ENCODE data around the gene PACS2.
"Not testable (repeated sequence)": the region's sequence is repeated elsewhere in the genome, so short reads cannot be mapped to it uniquely, and the experiment has no call there.

The PACS2 gene

DNA sequence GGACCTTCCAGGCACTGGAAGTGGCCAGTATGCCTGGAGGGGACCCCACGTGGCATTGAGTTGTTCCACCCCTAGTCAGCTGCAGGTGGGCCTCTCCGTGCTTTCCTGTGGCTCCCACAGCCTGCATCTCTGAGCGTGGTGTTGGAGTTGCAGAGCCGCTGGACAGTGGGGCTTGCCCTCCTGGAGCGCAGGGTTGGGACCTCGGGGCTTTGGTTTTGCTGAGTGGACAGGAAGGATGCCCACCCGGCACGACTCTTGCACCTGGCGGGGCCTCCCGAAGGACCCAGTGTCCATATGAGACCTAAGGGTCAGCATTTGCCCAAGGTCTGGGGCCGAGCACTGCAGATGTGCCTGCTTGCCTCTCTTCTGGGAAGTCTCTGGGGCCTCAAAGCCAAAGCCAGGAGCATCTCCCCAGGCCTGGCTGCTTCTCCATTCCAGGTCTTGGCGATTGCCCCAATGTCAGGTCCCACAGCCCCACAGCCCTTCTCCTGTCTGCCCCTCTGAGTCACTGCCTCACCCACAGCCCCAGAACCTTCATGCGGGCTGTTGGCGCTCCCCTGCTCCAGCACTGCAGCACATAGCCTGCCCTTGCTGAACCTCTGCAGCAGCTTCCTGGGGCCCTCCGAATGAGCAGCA is 1.5 kb downstream of the PACS2 start:
- DNase-seq (ENCODE audit: low read depth in 3 of 3), result no peak

- no peak for DNase-seq (ENCODE audit: low read depth in 3 of 3)
Measured at GRCh38 chr14:105316577-105316941, 2.0 kb downstream of the PACS2 start.

GRCh38 chr14:105316968-105317510 is 2.5 kb downstream of the PACS2 start:
- DNase-seq (ENCODE audit: low read depth in 3 of 3), result no peak

GRCh38 chr14:105317546-105317945 is 3.0 kb downstream of the PACS2 start:
- no peak for DNase-seq (ENCODE audit: low read depth in 3 of 3)

DNA sequence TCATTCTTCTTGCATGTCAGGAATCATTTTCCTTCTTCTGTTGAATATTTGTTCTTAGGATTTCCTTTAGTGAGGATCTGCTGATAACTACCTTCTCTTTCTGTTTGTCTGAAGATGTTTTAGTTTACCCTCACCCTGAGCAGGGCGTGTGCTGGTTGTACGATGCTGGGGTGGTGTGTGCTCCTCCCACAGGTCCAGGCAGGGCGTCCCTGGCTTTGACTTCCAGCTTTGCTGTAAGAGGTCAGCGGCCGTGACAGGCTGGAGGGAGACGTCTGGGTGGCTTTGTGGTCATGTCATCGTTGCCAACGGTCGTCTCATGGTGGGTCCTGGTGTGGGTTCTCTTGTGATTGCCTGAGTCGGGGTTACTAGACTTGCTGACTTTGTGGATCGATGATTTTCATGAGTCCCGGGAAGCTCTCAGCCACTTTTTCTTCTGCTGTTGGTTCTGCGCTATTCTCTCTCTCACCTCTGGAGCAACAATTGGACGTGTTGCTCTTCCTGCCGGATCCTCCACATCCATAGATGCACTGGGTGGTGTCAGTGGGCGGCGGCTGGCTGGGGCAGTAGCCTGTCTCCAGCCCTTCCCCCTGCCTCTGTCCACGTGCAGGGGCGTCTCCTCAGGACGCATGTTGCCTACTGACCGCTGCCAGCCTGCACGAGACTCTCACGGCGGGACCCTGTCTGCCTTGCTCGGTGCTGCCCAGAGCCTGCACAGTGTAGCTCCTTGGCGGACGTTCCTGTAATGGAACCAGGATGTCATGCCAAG is 8.4 kb downstream of the PACS2 start:
- DNase-seq (ENCODE audit: low read depth in 3 of 3), result no peak

- no peak for DNase-seq (ENCODE audit: low read depth in 3 of 3)
Measured at GRCh38 chr14:105323663-105324062, 9.1 kb downstream of the PACS2 start.

GRCh38 chr14:105324080-105324778 is 9.7 kb downstream of the PACS2 start:
- no peak for DNase-seq (ENCODE audit: low read depth in 3 of 3)

GRCh38 chr14:105324871-105325270 is 10.3 kb downstream of the PACS2 start:
- no peak for DNase-seq (ENCODE audit: low read depth in 3 of 3)

GRCh38 chr14:105325303-105325702 is 10.8 kb downstream of the PACS2 start:
- DNase-seq (ENCODE audit: low read depth in 3 of 3), result no peak

DNA sequence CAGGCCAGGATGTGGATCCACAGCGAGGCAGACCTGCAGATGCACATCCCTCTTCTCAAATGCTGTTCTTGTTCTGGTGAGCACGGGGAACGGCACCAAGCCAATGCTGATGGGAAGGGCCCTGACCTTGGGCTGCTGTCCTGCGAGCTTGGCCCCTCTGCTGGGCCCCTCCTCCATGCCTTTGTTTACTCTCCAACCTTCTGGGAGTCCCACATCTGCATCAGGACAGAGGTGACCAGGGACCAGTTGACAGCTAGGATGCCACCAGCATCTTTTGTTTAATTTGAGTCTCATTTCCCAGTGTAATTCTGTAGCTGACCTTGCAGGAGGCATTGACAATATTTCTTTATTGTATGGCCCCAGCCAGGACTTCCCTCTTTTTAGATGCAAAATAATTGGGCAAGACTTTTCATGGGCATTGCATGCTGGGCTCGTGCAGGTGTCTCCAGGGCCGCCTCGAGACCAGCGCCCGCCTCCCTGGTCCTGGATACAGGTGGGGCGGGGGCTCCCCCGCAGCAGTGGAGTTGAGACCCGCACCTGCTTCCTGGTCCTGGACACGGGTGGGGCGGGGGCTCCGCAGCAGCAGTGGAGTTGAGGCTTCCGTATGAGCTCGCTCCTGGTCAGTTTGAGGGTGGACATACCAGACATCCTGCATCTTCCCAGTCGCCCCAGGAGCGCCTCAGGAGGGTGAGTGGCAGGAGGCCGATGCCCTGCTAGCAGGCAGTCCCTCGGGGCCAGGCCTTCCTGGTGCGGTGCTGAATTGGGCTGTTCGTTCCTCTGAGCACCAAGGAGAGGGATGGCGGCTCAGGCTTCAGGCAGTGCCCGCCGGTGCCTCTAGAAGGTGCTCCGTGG is 11.4 kb downstream of the PACS2 start:
- DNase-seq (ENCODE audit: low read depth in 3 of 3), result no peak

DNA sequence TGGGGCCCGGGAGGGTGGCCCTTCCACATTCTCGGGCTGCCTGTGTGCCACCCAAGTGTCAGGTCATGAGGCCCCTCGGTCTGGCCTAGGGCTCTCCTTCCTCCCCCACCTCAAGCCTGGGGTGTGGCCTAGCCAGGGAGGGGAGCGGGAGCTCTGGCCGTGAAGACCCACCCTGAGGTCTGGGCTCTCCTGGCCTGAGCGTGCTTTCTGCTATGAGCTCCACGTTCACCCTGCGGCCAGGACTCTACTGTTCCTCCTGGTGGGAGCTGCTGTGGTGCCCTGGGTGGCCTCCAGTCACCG is 12.0 kb downstream of the PACS2 start:
- DNase-seq (ENCODE audit: low read depth in 3 of 3), result no peak

GRCh38 chr14:105326891-105327694 is 12.5 kb downstream of the PACS2 start:
- DNase-seq (ENCODE audit: low read depth in 3 of 3), result no peak

DNA sequence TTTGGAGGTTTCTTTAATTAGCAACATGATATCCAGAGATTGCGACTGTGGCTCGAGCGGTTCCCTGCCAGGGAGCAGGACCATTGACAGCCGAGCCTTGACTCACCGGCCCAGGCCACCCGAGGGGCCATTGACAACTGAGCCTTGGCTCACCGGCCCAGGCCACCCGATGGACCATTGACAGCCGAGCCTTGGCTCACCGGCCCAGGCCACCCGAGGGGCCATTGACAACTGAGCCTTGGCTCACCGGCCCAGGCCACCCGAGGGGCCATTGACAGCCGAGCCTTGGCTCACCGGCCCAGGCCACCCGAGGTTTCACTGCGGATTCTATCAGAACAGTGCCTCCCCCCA is 13.1 kb downstream of the PACS2 start:
- not testable (repeated sequence) for DNase-seq (ENCODE audit: low read depth in 3 of 3)

- DNase-seq (ENCODE audit: low read depth in 3 of 3), result no peak
Measured at GRCh38 chr14:105328070-105328677, 13.6 kb downstream of the PACS2 start.

DNA sequence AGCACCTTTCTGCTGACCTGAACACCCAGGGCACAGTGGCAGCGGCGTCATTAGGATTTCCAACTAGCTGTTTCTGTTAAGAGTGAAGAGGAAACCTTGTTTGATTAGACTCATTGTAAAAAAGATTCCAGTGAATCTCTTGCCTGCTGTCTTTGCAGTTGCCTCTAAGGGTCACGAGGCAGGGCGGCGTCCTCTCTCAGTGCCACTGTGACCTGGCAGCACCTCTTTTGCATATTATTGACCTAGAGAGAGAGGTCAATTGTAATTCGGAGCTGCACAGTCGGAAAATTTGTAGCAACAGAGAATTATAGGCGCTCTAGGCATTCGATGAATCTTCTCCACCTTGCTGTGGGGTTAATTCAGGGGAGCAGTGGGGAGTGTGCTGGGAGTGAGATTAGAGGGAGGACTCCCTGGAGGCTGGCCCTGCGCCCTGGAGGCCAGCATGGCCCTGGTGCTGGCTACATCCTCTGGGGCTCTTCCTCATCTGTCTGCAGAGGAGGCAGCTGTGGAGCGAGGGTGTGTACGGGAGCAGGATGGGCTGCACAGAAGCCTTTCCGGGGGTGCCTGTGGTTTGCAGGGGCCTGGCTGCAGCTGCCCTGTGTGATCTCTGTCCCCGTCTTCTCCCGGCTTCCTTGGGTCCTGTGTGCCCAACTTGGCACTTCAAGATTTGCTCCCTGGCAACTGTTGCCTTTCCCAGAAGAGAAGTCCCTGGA is 14.3 kb downstream of the PACS2 start:
- DNase-seq (ENCODE audit: low read depth in 3 of 3), result no peak

- no peak for DNase-seq (ENCODE audit: low read depth in 3 of 3)
Measured at GRCh38 chr14:105329411-105330150, 15.0 kb downstream of the PACS2 start.

DNA sequence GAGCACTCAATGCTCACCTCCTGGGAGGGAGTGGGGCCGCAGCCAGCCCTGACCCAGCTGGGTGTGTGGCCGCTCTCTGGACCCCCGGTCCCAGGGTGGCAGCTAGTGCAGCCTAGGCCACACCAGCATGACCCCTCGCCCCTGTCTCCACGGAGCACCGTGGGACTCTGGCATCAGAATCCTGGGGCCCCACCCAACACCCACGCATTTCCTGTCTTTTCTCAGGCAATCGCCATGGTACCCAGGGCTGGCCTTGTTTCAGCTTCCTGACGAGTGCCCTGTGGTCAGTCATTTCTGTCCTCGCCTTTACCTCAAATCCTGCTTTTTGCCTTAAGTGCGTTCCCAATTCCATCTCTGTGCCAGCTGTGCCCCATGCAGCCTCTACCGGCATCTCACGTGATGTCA is 15.9 kb downstream of the PACS2 start:
- no peak for DNase-seq (ENCODE audit: low read depth in 3 of 3)

DNA sequence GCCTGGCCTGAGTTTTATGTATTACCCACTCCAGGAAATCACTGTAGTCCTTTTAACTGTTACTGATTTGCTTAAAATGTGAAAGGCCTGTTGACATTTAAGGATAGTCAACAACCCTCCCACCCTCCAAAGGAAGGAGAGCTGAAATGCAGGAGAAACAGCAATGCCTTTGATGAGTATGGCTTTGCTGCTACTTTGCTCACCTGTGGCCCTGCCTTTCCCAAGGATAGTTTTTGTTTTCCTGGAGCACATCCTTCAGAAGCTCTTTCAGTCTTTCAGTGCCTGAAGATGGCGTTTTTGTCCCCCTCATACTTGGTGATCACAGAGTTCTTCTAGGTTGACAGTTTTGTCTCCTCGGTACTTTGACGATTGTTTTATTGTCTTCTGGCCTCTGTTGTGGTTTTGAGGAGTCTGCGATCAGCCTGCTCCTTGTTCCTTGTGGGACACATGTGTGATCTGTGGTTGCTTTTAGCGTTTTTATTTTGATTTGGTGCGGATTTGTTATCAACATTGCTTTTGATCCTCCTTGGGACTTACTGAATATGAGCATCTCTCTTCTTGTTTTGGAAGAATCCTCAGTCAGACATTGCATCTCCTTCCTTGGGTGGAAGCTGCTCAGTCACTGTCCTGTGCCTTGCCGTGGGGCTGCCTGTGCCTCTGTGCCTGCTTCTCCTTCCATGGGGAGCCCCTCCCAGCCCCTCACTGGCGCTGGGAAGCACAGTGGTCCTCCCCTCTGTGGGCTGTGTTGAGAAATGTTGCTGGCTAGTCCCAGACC is 17.2 kb downstream of the PACS2 start:
- DNase-seq (ENCODE audit: low read depth in 3 of 3), result no peak

All from stimulated activated CD4-positive, alpha-beta T cell treated with anti-CD3 and anti-CD28 coated beads, TNF-alpha, amount 100 ng/mL, for 48 hours (primary cell).